Stimulated activated CD8-positive, alpha-beta memory T cell treated with anti-CD3 and anti-CD28 coated beads, Interleukin-4, amount 100 ng/mL, for 48 hours (primary cell): ENCODE results near the gene ABR.

ENCODE experiments used
- DNase-seq: peaks from one replicate; pipeline ENCODE4 v3.0.0-alpha.2; 2020

The ABR gene

GRCh38 chr17:1042486-1042885 is 137.3 kb downstream of the ABR start:
- DNase-seq: no peak

GRCh38 chr17:1041746-1042145 is 138.0 kb downstream of the ABR start:
- DNase-seq: no peak

GRCh38 chr17:1040216-1040600 is 139.6 kb downstream of the ABR start:
- no peak for DNase-seq

GRCh38 chr17:1039511-1040215 is 140.1 kb downstream of the ABR start:
- no peak for DNase-seq

GRCh38 chr17:1039123-1039507 is 140.7 kb downstream of the ABR start:
- DNase-seq: no peak

- no peak for DNase-seq
Measured at GRCh38 chr17:1038459-1039122, 141.2 kb downstream of the ABR start.

- DNase-seq: no peak
Measured at GRCh38 chr17:1037238-1037879, 142.4 kb downstream of the ABR start.

GRCh38 chr17:1036845-1037237 is 142.9 kb downstream of the ABR start:
- DNase-seq: no peak

GRCh38 chr17:1036171-1036844 is 143.5 kb downstream of the ABR start:
- DNase-seq: no peak

GRCh38 chr17:1035546-1036170 is 144.1 kb downstream of the ABR start:
- no peak for DNase-seq

GRCh38 chr17:1034652-1035210 is 145.1 kb downstream of the ABR start:
- DNase-seq: no peak

- DNase-seq: no peak
Measured at GRCh38 chr17:1033503-1033902, 146.3 kb downstream of the ABR start.

- DNase-seq: no peak
Measured at GRCh38 chr17:1032391-1032790, 147.4 kb downstream of the ABR start.

GRCh38 chr17:1031711-1032110 is 148.1 kb downstream of the ABR start:
- no peak for DNase-seq

- DNase-seq: no peak
Measured at GRCh38 chr17:1030684-1031532, 148.9 kb downstream of the ABR start.

- DNase-seq: no peak
Measured at GRCh38 chr17:1029922-1030644, 149.7 kb downstream of the ABR start.

- DNase-seq: no peak
Measured at GRCh38 chr17:1029196-1029921, 150.4 kb downstream of the ABR start.

- DNase-seq: no peak
Measured at GRCh38 chr17:1027044-1027443, 152.7 kb downstream of the ABR start.

GRCh38 chr17:1026599-1026975 is 153.2 kb downstream of the ABR start:
- no peak for DNase-seq
